ENCODE results near the gene STRN.

GRCh38 chr2:36808386-36809068 is 157.8 kb downstream of the STRN start:
- TF ChIP-seq CTCF (IDR thresholded peaks at IDR 0.05; ENCODE audit: low read depth, low read length) (no peak), POLR2A (IDR thresholded peaks at IDR 0.05; ENCODE audit: extremely low read depth, insufficient read length) (no peak)

Data from NB4 (cell line).